HG03432 (cell line): ENCODE measurements around the gene TTBK2.

Source experiments
- ATAC-seq: cut with Tn5 transposase; IDR thresholded peaks from one replicate; pipeline ENCODE4 v1.9.1; 2021; ENCODE audit warnings: mild to moderate bottlenecking, moderate library complexity; ENCODE audit not compliant: unreplicated experiment

Gene TTBK2

DNA sequence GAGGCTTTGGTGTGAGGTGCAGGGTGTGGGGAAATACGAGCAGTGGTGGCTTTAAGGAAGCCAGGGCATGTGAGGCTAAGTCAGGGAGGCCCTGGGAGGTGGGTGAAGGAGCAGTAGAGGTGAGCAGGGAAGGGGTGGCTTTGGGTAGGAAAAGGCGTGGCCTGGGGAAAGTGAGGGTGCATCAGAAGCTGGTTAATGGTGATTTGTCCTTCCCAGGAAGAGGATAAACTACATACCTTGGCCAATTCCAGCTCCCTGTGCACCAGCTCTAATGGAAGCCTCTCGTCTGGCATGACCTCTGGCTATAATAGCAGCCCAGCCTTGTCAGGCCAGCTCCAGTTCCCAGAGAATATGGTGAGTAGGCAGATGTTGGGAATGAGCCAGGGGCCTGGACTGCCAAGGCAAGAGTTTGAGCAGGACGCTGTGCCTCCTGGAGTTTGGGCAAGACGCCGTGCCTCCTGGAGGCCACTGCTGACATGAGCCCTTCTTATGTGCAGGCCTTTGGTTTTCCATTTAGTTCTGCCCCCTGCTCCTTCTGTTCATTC lies 225.0 kb downstream of the TTBK2 start:
- no peak for ATAC-seq

DNA sequence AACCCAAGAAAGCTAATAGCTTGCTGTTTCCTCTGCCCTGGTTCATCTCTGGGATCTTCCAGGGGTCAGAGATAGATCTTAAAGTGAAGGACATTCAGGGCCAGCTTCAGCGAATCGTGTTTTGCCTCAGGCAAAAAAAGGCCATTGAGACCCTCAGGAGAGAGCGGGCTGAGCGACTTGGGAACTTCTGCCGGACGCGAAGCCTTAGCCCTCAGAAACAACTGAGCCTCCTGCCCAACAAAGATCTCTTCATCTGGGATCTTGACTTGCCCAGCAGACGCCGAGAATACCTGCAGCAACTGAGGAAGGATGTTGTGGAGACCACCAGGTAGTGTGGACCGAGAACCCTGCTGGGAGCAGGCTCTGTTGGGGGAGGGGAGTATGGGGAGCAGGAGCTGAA lies 226.2 kb downstream of the TTBK2 start:
- ATAC-seq = no peak

DNA sequence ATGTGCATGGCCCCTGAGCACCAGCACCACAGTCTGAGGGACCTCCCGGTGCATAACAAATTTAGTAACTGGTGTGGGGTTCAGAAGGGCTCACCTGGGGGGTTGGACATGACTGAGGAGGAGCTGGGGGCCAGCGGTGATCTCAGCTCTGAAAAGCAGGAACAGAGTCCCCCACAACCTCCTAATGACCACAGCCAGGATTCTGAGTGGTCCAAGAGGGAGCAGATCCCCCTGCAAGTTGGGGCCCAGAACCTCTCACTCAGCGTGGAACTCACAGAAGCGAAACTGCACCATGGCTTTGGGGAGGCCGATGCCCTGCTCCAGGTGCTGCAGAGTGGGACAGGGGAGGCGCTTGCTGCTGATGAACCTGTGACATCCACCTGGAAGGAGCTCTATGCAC lies 226.6 kb downstream of the TTBK2 start:
- no peak for ATAC-seq

DNA sequence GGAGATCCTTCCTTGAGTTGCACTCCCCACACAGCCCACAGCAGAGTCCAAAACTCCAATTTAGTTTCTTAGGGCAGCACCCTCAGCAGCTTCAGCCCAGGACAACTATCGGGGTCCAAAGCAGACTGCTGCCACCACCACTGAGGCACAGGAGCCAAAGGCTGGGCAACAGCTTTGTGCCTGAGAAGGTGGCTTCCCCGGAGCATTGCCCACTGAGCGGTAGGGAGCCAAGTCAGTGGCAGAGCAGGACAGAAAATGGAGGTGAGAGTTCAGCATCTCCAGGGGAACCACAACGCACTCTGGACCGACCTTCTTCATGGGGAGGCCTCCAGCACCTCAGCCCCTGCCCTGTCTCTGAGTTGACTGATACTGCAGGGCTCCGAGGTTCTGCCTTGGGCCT lies 227.1 kb downstream of the TTBK2 start:
- ATAC-seq = no peak

DNA sequence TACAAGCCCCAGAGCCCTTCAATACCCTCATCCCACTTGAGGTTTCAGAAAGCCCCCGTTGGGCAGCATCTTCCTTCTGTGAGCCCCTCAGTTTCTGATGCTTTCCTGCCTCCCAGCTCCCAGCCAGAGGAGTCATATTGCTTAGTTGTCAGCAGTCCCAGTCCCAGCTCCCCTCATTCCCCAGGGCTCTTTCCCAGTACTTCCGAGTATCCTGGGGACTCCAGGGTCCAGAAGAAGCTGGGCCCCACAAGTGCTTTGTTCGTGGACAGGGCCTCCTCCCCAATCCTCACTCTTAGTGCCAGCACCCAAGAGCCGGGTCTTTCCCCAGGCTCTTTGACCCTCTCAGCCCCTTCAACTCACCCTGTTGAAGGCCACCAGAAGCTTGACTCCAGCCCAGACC lies 227.6 kb downstream of the TTBK2 start:
- ATAC-seq = no peak

DNA sequence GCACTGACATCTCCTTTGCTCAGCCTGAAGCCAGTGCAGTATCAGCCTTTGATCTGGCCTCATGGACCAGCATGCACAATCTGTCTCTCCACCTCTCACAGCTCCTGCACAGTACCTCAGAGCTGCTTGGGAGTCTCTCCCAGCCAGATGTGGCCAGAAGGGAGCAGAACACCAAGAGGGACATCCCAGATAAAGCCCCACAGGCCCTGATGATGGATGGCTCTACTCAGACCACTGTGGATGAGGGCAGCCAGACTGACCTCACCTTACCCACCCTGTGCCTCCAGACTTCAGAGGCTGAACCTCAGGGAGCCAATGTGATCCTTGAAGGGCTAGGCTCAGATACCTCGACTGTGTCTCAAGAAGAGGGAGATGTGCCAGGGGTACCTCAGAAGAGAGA lies 228.0 kb downstream of the TTBK2 start:
- ATAC-seq = no peak

DNA sequence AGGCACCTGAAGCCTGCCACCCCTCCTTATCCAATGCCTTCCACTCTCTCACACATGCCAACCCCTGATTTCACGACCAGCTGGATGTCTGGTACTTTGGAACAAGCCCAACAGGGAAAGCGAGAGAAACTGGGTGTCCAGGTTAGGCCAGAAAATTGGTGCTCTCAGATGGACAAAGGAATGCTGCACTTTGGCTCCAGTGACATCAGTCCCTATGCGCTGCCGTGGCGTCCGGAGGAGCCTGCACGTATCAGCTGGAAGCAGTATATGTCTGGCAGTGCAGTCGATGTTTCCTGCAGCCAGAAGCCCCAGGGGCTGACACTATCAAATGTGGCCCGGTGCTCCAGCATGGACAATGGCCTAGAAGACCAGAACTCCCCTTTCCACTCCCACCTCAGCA lies 228.8 kb downstream of the TTBK2 start:
- ATAC-seq = no peak

DNA sequence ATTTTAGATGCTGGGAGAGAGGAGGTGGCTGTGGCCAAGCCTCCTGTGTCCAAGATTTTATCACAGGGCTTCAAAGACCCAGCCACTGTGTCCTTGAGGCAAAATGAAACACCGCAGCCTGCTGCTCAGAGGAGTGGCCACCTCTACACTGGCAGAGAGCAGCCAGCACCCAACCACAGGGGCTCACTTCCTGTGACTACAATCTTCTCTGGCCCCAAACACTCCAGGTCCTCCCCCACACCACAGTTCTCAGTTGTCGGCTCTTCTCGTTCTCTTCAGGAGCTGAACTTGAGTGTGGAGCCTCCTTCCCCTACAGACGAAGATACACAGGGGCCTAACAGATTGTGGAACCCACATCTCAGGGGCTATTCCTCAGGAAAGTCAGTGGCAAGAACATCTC lies 229.3 kb downstream of the TTBK2 start:
- ATAC-seq = no peak
